Keratinocyte (primary cell): ENCODE results near the gene POLR2M. TPM values are rescaled to one million over a fixed set of nuclear protein-coding genes. Genes with fewer than 3 reads are reported as not detected.

Experiments
- DNase-seq: peaks from one replicate; pipeline ENCODE4 v3.0.0-alpha.2; 2011; ENCODE audit warnings: low read depth, missing footprints, low spot score
- FAIRE-seq: peaks from 2 replicates; lab custom pipeline; 2011; peaks lifted over from hg19 to GRCh38; lab: Jason Lieb, UNC
- H2AFZ ChIP-seq: 2 replicates; pipeline ENCODE4 v1.6.0; 2012; ENCODE audit warnings: low read length, control low read depth, inconsistent platforms; ENCODE audit not compliant: control insufficient read depth
- H3K27ac ChIP-seq: 2 replicates; pipeline ENCODE4 v1.5.1; 2011; ENCODE audit warnings: low read length; ENCODE audit not compliant: control insufficient read depth, insufficient read depth
- H3K27me3 ChIP-seq: 3 replicates; pipeline ENCODE4 v1.6.0; 2011; ENCODE audit warnings: low read length; ENCODE audit not compliant: control insufficient read depth, insufficient read depth; ENCODE audit errors: extremely low read depth
- H3K36me3 ChIP-seq, 2 experiments: 2 replicates in 1 of 2; 3 replicates in 1 of 2; pipeline ENCODE4 v1.5.1; 2011; ENCODE audit warnings: low read length in 2 of 2, mild to moderate bottlenecking in 1 of 2; ENCODE audit not compliant: control insufficient read depth in 2 of 2, insufficient read depth in 2 of 2; ENCODE audit errors: extremely low read depth in 1 of 2
- H3K4me1 ChIP-seq: 3 replicates; pipeline ENCODE4 v1.5.1; 2011; ENCODE audit warnings: low read length; ENCODE audit not compliant: control insufficient read depth, insufficient read depth; ENCODE audit errors: extremely low read depth
- H3K4me2 ChIP-seq: 3 replicates; pipeline ENCODE4 v1.6.0; 2011; ENCODE audit warnings: low read depth, low read length; ENCODE audit not compliant: control insufficient read depth, insufficient read depth; ENCODE audit errors: extremely low read depth
- H3K4me3 ChIP-seq, 3 experiments: fragments of 200-600 bp in 1 of 3; sonication (generic) in 1 of 3; 2 replicates in 2 of 3; 3 replicates in 1 of 3; pipeline ENCODE4 v1.5.1; 2011 to 2016; ENCODE audit warnings: low read length in 3 of 3, mild to moderate bottlenecking in 3 of 3, control low read depth in 2 of 3, inconsistent platforms in 1 of 3, low read depth in 1 of 3, mixed read lengths in 1 of 3, mixed run types in 1 of 3, moderate library complexity in 1 of 3; ENCODE audit not compliant: control insufficient read depth in 2 of 3, insufficient read depth in 2 of 3; ENCODE audit errors: extremely low read depth in 1 of 3
- H3K79me2 ChIP-seq: 2 replicates; pipeline ENCODE4 v1.6.0; 2012; ENCODE audit warnings: low read length; ENCODE audit not compliant: control insufficient read depth, insufficient read depth
- H3K9ac ChIP-seq: 3 replicates; pipeline ENCODE4 v1.6.0; 2011; ENCODE audit warnings: low read length; ENCODE audit not compliant: control insufficient read depth, insufficient read depth; ENCODE audit errors: extremely low read depth
- H3K9me1 ChIP-seq: 3 replicates; pipeline ENCODE4 v1.6.0; 2011; ENCODE audit warnings: low read length; ENCODE audit not compliant: control insufficient read depth, insufficient read depth; ENCODE audit errors: extremely low read depth
- H3K9me3 ChIP-seq: 2 replicates; pipeline ENCODE4 v1.5.1; 2012; ENCODE audit warnings: low read depth, low read length; ENCODE audit not compliant: control insufficient read depth
- H4K20me1 ChIP-seq: 3 replicates; pipeline ENCODE4 v1.6.0; 2011; ENCODE audit warnings: low read length; ENCODE audit not compliant: control insufficient read depth, insufficient read depth; ENCODE audit errors: extremely low read depth
- EZH2 ChIP-seq: IDR thresholded peaks from one replicate; pipeline ENCODE4 v1.6.1; 2012; ENCODE audit warnings: inconsistent platforms, mild to moderate bottlenecking, low read length, moderate library complexity
- dilution Hi-C: fragments of 300-500 bp; cut with MboI; formaldehyde crosslinking; loops from one replicate; pipeline ENCODE4 v1.7.0; 2020; ENCODE audit warnings: low sequenced_read_pairs; ENCODE audit not compliant: extremely low pct_ligation_motif_present
- polyA plus RNA-seq, 5 experiments: library from polyadenylated mRNA; depleted of rRNA in 3 of 5; stranded (reverse) in 3 of 5; stranded (forward) in 1 of 5; unstranded in 1 of 5; fragments of >200 nt; gene quantifications; 1 replicate in 1 of 5; 2 replicates in 3 of 5; 3 replicates in 1 of 5; pipeline versions ENCODE4 v1.2.1 to v1.2.3, GENCODE V29; 2011 to 2012; ENCODE audit warnings: missing spikeins in 2 of 5, low read depth in 1 of 5, low replicate concordance in 1 of 5
- TF ChIP-seq, protein P1 (sequence below), 3 experiments: IDR thresholded peaks in 1 of 3; conservative IDR thresholded peaks in 1 of 3; optimal IDR thresholded peaks in 1 of 3; 2 replicates in 2 of 3; 3 replicates in 1 of 3; pipeline versions ENCODE3 to v1.5.1; 2011; ENCODE audit warnings: low read length in 3 of 3, mild to moderate bottlenecking in 3 of 3, moderate library complexity in 2 of 3, control low read depth in 1 of 3, inconsistent platforms in 1 of 3; ENCODE audit not compliant: insufficient read depth in 2 of 3; ENCODE audit errors: extremely low read depth in 1 of 3

The POLR2M gene
- polyA plus RNA-seq, 1 donor (not counting 4 experiments of a cell fraction or from before 2014, with no cell fraction given) = 40.6 TPM

DNA sequence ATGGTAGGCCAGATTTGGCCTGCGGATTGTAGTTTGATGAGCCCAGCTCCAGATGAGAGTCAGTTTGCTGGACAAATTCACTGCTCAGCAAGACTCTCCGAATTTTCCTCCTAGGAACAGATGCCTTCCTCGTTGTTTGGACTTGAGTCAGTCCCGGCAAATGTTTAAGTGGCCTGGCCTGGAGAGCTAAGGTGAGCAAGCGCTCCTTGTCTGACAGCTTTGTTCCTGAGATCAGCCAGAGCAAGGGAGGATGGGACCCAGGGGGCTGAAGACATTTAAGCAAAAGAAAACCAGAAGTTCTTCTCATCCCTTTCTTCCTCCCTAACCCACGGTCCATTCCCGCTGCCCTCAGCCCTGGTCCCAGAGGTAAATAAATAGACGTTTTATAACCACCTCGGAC, 40.3 kb downstream of the POLR2M start:
- Histone ChIP-seq H3K9me3 (no peaks in the 10 kb centered on the region), H3K4me2 (no peak overlapping the region), H4K20me1 (no peaks in the 10 kb centered on the region), H3K9ac (no peak overlapping the region), H3K4me3 (no peak overlapping the region), H3K27me3 (no peaks in the 10 kb centered on the region), H3K27ac (no peak overlapping the region), H3K9me1 (no peaks in the 10 kb centered on the region), H2AFZ (no peak overlapping the region), H3K79me2 (no peaks in the 10 kb centered on the region), H3K36me3 (no peaks in the 10 kb centered on the region), H3K4me1 (no peaks in the 10 kb centered on the region)
- dilution Hi-C loops = no loop called here
- FAIRE-seq = no peak
- no peak for DNase-seq
- TF ChIP-seq, protein P1, sequence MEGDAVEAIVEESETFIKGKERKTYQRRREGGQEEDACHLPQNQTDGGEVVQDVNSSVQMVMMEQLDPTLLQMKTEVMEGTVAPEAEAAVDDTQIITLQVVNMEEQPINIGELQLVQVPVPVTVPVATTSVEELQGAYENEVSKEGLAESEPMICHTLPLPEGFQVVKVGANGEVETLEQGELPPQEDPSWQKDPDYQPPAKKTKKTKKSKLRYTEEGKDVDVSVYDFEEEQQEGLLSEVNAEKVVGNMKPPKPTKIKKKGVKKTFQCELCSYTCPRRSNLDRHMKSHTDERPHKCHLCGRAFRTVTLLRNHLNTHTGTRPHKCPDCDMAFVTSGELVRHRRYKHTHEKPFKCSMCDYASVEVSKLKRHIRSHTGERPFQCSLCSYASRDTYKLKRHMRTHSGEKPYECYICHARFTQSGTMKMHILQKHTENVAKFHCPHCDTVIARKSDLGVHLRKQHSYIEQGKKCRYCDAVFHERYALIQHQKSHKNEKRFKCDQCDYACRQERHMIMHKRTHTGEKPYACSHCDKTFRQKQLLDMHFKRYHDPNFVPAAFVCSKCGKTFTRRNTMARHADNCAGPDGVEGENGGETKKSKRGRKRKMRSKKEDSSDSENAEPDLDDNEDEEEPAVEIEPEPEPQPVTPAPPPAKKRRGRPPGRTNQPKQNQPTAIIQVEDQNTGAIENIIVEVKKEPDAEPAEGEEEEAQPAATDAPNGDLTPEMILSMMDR (optimal IDR thresholded peaks at IDR 0.05 in 1 of 3, IDR thresholded peaks at IDR 0.05 in 1 of 3, conservative IDR thresholded peaks at IDR 0.05 in 1 of 3; ENCODE audit: extremely low read depth in 1 of 3, insufficient read depth in 2 of 3, low read length in 3 of 3) = no peak
- no peak for TF ChIP-seq EZH2

DNA sequence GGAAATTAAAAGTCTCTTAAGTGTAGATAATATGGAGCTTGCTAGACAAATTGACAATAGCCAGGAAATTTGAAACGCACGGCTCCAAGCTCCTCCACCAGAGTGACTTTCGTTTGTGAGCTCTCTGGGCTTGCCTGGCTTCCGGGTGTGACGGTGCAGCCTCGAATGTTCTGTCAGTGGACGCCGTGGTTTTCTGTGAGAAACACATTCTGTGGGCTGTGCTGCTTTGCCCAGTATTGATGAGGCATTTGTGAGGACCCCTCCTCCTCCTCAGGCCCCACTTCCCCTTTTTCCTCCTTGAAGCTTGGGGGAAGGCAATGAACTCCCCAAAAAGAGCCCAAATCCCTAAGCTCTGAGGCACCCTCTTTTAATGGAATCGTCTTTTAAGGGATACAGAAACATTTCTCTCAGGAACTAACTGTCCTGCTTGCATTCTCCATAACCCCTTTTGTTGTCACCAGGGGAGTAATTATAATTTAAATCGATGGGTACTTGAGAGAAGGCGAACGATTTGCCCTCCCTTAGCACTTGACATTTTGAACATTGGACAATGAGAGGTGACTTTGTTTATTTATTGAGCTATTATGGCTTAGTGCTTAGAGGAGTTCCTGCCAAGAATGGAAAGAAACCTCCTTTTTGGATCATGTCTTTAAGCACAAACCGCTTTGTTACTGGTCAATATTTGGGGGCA, 40.8 kb downstream of the POLR2M start:
- Histone ChIP-seq H3K79me2 (no peaks in the 10 kb centered on the region), H3K9me1 (no peaks in the 10 kb centered on the region), H3K4me3 (no peak overlapping the region), H3K27me3 (no peaks in the 10 kb centered on the region), H3K4me2 (no peak overlapping the region), H4K20me1 (no peaks in the 10 kb centered on the region), H3K27ac (no peak overlapping the region), H3K9ac (no peak overlapping the region), H3K9me3 (no peaks in the 10 kb centered on the region), H3K36me3 (no peaks in the 10 kb centered on the region), H3K4me1 (no peaks in the 10 kb centered on the region), H2AFZ (no peak overlapping the region)
- dilution Hi-C loops = no loop called here
- FAIRE-seq (no peak), DNase-seq (no peak)
- TF ChIP-seq, protein P1 (optimal IDR thresholded peaks at IDR 0.05 in 1 of 3, IDR thresholded peaks at IDR 0.05 in 1 of 3, conservative IDR thresholded peaks at IDR 0.05 in 1 of 3; ENCODE audit: extremely low read depth in 1 of 3, insufficient read depth in 2 of 3, low read length in 3 of 3) = no peak
- no peak for TF ChIP-seq EZH2
